ENCODE results near the gene PLN.

PLN gene

DNA sequence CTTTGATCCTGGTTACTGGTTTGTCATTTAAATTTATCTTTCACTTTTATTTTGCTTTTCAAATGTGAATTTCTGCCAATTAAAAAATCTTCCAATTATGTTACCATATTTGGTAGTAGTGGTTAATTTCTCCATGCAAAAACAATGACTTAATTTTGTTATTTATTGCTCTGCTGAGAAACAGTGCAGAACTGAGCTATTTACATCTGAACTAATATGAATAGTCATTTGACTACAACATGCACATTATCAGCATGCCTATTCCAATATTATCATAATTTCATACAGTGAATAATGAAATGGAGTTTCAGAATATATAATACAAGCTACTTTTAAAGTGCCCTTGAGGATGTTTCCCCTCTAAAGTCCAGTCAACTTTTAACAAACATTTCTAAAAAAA lies 517 bp downstream of the PLN start:
- no peak overlapping the region for H3K4me3 ChIP-seq (ENCODE audit: low read depth in 1 of 2, low read length in 2 of 2)
- H3K4me1 ChIP-seq (ENCODE audit: insufficient read depth, low read length) = peaks cover 7% of the 10 kb centered on the region
- no peak overlapping the region for H2AFZ ChIP-seq (ENCODE audit: low read depth, low read length)
- no peak overlapping the region for H3K4me2 ChIP-seq (ENCODE audit: insufficient read depth, low read length)
- no peak for ATAC-seq (ENCODE audit: insufficient read depth, low read depth)
- no peaks in the 10 kb centered on the region for H3K36me3 ChIP-seq (ENCODE audit: insufficient read depth, low read length)
- H3K9me3 ChIP-seq (ENCODE audit: insufficient read depth, low read length, severe bottlenecking) = no peaks in the 10 kb centered on the region
- DNase-seq = no peak
- H3K9ac ChIP-seq (ENCODE audit: low read depth, low read length) = no peak overlapping the region
- H3K27me3 ChIP-seq (ENCODE audit: insufficient read depth, low read length, poor library complexity) = no peaks in the 10 kb centered on the region
- H3K79me2 ChIP-seq (ENCODE audit: insufficient read depth, low read length) = peaks cover 61% of the 10 kb centered on the region
- H4K20me1 ChIP-seq (ENCODE audit: insufficient read depth, low read length) = peaks cover 5% of the 10 kb centered on the region; the same call in 1 of the 2 replicates
- H3K27ac ChIP-seq (ENCODE audit: low read length) = no peak overlapping the region
- TF ChIP-seq EZH2 (IDR thresholded peaks at IDR 0.05; ENCODE audit: borderline replicate concordance, low read depth, low read length, severe bottlenecking) = no peak
- TF ChIP-seq CTCF (IDR thresholded peaks at IDR 0.05; ENCODE audit: borderline replicate concordance, extremely low read depth, low read length, poor library complexity, severe bottlenecking) = no peak

- Histone ChIP-seq H3K36me3 (ENCODE audit: insufficient read depth, low read length) (peaks cover 7% of the 10 kb centered on the region), H3K9ac (ENCODE audit: low read depth, low read length) (no peak overlapping the region), H3K4me3 (ENCODE audit: low read depth in 1 of 2, low read length in 2 of 2) (no peak overlapping the region), H3K27me3 (ENCODE audit: insufficient read depth, low read length, poor library complexity) (no peaks in the 10 kb centered on the region), H4K20me1 (ENCODE audit: insufficient read depth, low read length) (peaks cover 8% of the 10 kb centered on the region; the same call in 1 of the 2 replicates), H3K79me2 (ENCODE audit: insufficient read depth, low read length) (peaks cover 54% of the 10 kb centered on the region), H3K9me3 (ENCODE audit: insufficient read depth, low read length, severe bottlenecking) (no peaks in the 10 kb centered on the region), H3K4me1 (ENCODE audit: insufficient read depth, low read length) (peaks cover 8% of the 10 kb centered on the region), H3K4me2 (ENCODE audit: insufficient read depth, low read length) (no peak overlapping the region), H2AFZ (ENCODE audit: low read depth, low read length) (no peak overlapping the region), H3K27ac (ENCODE audit: low read length) (no peak overlapping the region)
- DNase-seq (peak; percentile 35), ATAC-seq (ENCODE audit: insufficient read depth, low read depth) (peak; percentile 91)
- TF ChIP-seq EZH2 (IDR thresholded peaks at IDR 0.05; ENCODE audit: borderline replicate concordance, low read depth, low read length, severe bottlenecking) = no peak
- peak; percentile 72 for TF ChIP-seq CTCF (IDR thresholded peaks at IDR 0.05; ENCODE audit: borderline replicate concordance, extremely low read depth, low read length, poor library complexity, severe bottlenecking)
Measured at GRCh38 chr6:118551063-118552053, 3.3 kb downstream of the PLN start.

DNA sequence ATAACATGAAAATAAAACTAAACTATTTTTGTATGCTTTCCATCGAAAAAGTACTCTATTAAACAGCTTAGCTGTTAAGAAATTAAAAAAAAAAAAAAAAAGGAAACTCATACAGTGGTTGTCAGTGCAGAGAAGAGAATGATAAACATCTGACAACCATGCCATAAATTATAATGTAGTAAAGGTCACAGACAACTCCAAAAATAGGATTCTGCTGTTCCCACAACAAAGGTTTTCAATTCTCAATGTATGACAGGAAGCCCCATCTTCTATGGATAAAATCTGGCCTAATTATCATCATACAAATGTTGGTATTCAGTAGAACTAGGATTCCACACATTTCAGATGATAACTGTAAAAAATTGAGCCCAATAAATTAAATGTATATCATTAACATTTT lies 5.0 kb downstream of the PLN start:
- Histone ChIP-seq H3K36me3 (ENCODE audit: insufficient read depth, low read length) (peaks cover 15% of the 10 kb centered on the region), H2AFZ (ENCODE audit: low read depth, low read length) (no peak overlapping the region), H3K4me2 (ENCODE audit: insufficient read depth, low read length) (no peak overlapping the region), H3K9ac (ENCODE audit: low read depth, low read length) (no peak overlapping the region), H3K27ac (ENCODE audit: low read length) (no peak overlapping the region), H4K20me1 (ENCODE audit: insufficient read depth, low read length) (peaks cover 8% of the 10 kb centered on the region; the same call in 1 of the 2 replicates), H3K4me1 (ENCODE audit: insufficient read depth, low read length) (peaks cover 12% of the 10 kb centered on the region), H3K9me3 (ENCODE audit: insufficient read depth, low read length, severe bottlenecking) (no peaks in the 10 kb centered on the region), H3K27me3 (ENCODE audit: insufficient read depth, low read length, poor library complexity) (no peaks in the 10 kb centered on the region), H3K79me2 (ENCODE audit: insufficient read depth, low read length) (peaks cover 54% of the 10 kb centered on the region), H3K4me3 (ENCODE audit: low read depth in 1 of 2, low read length in 2 of 2) (no peak overlapping the region)
- ATAC-seq (ENCODE audit: insufficient read depth, low read depth) = peak; percentile 55; the same call in 2 of the 3 replicates
- TF ChIP-seq CTCF (IDR thresholded peaks at IDR 0.05; ENCODE audit: borderline replicate concordance, extremely low read depth, low read length, poor library complexity, severe bottlenecking) (no peak), EZH2 (IDR thresholded peaks at IDR 0.05; ENCODE audit: borderline replicate concordance, low read depth, low read length, severe bottlenecking) (no peak)
- DNase-seq = no peak

Measured in DND-41 (cell line).